Stimulated activated CD4-positive, alpha-beta T cell treated with anti-CD3 and anti-CD28 coated beads, Interleukin-4, amount 100 ng/mL, for 1 hour (primary cell): ENCODE results near the gene TBL1XR1.
A peak's percentile ranks its signal among the peaks of the same experiment; 100 is the strongest.

Experiments used
- DNase-seq: peaks from one replicate; pipeline ENCODE4 v3.0.0-alpha.2; 2020

TBL1XR1 gene

DNA sequence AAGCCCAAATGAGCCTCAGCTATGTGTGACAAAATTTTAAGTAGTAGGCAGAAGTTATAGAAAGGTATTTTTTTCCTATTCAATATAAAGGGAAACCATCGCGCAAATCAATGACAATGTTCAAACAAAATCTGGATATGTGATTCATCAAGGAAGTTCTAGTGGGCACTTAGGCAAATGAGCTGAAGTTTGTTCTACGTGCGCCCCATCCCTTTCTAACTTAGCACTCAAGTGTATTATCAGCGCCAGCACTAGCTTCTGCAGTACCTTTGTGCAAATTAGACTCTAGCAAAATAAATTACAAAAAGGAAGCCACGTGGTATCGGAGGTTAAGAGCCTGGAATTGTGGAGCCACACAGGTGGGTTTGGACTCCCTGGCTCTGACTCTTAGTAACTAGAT lies 91.1 kb downstream of the TBL1XR1 start:
- no peak for DNase-seq

DNA sequence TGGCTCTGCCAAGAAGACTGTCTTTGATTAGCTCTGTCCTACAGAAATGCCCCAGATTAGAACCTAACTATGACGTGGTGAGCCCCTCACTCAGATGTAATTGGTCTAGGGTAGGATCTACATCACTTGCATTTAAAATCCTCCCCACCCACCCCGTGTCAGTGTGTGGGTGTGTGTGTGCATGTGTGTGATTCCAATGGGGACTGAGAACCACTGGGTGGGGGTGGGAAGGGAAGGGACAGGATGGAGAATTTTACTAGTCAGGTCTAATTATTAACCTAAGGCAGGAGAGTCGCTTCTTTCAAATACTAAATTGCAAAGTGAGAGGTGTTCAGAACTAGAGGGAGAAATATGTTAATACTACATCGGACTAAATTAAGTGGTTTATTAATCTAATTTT lies 91.7 kb downstream of the TBL1XR1 start:
- DNase-seq, result no peak

DNA sequence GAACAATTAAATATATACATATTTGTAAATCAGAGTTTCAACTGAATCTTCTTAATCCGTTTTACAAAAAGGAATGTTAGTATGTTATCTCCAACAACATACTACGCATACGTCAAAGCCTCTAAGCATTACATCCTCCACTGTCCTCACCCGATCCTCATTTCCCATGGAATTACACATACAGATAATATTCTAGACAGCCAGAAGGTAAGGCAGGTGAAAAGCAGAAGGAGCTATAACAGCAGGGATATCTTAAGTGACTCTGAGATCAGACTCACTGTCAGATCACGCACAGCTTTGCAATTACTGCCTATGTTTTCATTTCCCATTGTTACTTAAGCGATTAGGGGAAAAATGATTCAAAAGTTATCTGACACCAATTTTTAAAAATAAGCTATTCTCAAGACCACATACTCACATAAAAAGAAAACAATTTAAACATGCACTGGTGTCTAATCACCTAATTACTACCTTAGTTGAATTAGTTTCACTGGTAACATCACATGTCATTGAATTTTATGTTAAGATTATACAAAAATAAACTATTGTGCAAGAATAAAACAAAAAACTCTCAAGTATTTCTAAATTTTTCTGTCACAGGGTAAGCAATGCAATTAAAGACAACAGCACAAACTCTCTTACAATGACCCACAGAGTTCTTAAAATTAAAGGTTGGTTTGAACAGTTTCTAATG lies 92.8 kb downstream of the TBL1XR1 start:
- no peak for DNase-seq

DNA sequence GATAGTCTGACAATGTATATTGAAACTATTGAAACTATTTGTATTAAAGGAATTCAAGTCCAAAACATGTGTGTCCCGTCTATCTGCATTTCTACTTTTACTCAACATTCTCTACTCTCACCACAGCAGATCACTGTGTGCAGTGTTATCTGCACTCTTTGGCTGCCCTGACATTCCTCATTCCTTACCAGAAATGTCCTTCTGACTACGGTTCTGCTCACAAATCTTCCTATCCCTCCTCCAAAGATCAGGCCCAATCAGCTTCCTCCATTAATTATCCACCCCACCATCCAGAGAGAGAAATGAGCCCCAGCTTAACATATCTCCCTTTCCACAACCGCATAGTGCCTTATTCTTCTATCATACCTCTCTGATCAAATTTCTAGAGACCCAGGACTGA lies 94.7 kb downstream of the TBL1XR1 start:
- no peak for DNase-seq

DNA sequence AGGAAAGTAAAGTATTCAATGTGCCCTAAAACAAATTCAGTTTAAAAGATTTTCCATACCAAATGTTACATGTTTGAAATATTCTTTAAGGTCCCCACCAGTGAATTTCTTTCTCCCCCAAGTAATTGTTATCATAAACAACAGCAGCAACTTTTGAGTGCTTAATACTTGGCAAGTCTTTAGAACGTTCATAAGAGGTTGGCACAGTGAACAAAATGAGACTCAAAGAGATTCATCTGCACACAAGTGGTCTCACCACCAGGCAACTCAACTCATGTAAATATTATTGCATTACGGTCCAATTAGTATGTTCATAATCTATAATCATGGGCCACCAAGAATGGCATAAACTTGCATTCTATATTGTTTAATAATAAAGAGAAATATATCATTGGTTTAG lies 98.7 kb downstream of the TBL1XR1 start:
- DNase-seq, result no peak

DNA sequence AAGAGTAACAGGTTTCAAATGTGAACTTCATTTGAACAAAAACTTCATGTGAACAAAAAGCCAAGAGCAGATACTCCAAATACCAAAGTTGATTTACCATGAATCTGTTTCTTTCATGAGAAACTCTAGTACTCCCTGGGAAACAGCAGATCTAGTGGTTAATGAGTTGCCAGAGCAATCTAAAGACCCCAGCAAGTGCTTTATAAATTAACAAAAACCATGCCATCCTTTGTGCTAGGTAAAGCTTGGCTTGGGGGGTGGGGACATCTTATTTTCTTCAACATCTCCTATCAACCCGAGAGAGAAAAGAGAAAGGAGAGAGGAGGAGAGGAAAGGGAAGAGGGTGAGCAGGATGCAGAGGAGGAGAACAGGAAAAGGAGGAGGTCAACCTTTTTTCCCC lies 100.7 kb downstream of the TBL1XR1 start:
- DNase-seq, result no peak

DNA sequence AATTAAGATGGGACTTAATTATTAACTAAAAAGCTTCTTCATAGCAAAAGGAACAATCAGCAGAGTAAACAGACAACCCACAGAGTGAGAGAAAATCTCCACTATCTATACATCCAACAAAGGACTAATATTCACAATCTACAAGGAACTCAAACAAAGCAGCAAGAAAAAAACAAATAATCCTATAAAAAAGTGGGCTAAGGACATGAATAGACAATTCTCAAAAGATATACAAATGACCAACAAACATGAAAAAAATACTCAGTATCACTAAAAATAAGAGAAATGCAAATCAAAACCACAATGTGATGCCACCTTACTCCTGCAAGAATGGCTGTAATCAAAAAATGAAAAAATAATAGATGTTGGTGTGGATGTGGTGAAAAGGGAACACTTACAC lies 103.3 kb downstream of the TBL1XR1 start:
- DNase-seq, result no peak

DNA sequence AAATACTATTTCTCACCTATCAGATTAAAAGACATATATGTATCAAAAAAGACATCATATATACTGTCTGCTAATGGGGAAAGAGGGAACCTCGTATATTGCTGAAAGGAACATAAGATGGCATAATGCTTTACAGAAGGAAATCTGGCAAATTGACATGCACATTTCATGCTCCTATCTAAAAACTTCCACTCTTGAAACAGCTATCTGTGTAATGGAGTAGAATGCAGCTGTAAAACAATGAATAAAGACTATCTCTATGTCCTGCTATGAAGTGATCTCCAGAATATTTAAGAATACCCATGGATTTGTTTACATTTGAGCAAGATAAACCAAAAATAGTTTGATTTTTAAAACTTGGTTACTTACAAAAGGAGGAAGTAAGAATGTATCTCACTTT lies 107.4 kb downstream of the TBL1XR1 start:
- no peak for DNase-seq

DNA sequence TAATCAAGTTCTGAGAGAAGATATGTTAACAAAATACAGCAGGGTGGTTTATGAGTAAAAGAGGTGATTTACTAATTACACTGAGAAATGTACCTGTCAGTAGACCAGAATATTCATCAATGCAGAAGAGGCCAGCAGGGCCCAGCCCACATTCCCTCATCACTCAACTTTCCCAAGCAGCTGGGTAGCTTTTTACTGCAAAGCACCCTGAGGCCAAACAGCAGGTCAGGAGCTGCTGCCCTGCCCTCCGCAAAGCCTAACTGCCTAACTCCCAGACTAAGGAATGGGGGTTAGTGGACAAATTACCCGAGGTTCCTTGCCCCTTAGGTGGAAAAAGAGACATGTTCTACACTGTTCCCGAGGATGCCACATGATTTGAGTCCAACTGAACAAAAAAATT lies 108.2 kb downstream of the TBL1XR1 start:
- DNase-seq, result no peak

DNA sequence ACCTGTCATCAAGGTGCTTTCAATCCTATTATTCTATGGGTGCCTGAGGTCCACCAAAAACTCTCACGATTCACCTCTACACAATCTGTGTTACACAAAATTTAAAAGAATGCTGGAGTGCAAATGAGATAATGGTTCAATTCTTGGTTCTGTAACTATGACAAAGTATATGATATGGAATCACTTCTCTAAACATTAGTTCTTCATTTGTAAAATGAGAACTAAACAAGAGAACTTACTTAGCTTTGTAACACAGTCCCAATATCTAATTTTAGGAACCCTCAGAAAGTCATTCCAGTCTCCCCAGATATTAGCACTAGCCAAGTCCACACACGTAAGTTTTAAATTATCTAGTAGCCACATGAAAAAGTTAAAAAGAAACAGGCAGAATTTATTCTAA lies 111.5 kb downstream of the TBL1XR1 start:
- DNase-seq, result no peak

DNA sequence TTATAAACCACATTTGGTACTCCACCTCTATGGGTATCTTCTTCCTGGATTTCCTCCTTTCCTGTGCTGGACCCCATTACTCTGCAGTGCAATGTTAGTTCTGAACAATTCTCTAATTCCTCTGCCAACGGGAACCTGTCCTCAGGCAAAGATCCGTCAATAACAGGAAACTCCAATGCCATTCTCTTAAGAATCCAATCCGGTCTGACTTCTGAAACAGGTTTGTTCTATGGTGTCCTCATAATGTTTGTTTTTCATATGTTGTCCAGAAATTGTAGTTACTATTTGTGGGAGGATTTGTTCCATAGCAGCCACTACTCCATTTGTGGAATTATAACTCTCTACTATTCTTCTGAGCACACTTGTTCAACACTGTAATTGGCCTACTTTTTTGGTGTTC lies 112.7 kb downstream of the TBL1XR1 start:
- DNase-seq, result no peak

DNA sequence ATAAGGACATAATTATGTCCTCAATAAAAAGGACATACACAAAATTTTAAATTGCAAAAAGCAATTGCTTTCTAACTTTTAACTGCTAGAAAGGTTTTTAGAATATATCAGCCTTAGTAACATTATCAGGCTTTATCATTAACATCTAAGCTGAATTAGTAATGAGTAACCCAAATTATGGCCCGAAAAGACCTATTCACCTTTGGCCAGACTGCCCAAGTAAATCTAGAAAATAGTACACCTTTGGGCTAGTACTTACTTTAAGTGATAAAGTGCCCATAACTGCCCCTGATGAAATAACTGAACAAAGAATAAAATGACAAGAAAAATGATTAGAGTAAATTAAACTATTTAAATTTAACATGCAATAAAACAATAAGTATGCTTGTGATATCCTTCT lies 117.2 kb downstream of the TBL1XR1 start:
- no peak for DNase-seq

DNA sequence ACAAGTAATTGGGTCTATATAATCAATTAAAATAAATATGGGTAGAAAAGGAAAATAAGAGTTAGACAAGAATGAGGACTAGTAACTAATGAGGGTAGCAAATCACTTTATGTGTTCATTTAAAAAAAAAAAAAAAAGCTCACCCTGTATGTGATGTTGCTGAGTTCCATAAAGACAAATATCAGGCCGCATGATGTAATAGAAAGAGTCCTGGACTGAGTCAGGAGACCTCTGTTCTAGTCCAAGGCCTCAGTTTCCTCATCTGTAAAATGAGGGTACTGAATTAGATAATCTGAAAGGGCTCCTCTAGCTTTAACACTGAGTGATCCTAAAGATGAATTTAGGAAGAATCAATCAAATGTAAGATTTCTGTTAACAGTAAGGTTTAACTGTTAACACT lies 117.6 kb downstream of the TBL1XR1 start:
- DNase-seq, result no peak

DNA sequence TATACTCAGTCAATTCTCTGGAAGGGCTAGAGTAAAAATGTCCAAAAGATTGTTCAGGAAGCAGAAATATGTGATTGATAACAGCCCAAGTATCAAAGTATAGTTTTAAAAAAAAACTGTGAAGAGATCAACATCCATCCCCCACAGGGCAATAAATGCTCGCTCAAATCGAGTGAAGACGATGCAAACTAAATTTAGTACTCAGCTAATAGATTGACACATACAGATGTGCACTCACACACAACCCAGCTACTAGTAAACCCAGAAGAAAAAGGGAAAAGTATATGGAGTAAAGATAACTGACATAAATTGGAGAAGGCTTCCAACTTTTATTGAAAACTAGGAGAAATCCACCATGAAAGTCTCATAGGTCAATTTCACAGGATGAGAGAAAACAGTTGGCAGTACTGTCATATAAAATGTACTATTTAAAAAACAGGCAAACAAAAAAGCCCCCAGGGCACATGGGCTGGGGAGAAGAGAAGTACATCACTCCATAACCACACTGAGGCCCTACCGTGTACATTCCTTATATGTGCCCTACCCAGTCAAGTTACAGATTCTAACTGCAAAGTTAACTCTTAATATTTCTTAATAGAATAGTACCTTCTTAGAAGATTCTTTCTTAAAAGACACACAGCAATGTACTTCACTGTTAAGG lies 125.7 kb downstream of the TBL1XR1 start:
- DNase-seq, result no peak

DNA sequence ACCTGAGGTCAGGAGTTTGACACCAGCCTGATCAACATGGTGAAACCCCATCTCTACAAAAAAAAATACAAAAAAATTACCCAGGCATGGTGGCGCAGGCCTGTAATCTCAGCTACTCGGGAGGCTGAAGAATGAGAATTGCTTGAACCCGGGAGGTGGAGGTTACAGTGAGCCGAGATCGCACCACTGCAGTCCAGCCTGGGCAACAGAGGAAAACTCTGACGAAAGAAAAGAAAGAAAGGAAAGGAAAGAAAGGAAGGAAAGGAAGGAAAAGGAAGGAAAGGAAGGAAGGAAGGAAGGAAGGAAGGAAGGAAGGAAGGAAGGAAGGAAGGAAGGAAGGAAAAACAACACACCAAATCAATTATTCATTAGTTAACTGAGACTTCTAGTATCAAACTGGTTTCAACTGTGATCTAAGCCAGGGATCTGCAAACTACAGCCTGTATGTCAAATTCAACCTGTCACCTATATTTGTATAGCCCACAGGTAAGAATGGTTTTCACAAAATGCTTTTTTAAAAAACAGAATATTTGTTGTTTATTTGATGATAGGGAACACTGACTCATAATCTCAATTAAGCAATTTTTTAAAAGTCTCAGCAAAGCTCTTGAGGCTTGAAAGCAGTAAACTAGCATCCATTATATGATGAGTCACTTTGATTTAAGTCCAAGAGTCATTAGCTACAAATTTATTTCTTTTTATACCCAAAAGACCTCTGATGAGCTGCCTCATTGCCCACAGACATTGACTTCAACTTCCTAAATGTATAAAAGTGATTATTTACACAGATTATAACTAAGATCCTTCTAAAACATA lies 127.6 kb downstream of the TBL1XR1 start:
- no peak for DNase-seq

DNA sequence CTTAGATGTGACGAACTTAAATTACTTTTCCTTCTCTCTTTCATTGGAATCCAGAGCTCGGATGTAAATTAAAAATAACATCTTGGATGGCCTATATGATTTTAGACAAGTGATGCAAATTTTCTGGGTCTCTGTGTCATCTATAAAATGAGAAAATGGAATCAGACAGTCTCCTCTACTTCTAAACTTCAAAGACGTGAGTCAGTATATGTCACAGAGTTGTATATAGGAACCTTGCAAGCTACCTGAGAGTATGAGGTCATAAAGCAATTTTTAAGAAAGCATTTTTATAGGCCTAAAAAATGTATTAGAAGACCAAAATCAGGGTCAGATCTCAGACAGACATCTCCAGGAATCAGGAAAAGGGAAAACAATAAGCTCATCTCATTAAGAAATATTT lies 128.3 kb downstream of the TBL1XR1 start:
- no peak for DNase-seq

DNA sequence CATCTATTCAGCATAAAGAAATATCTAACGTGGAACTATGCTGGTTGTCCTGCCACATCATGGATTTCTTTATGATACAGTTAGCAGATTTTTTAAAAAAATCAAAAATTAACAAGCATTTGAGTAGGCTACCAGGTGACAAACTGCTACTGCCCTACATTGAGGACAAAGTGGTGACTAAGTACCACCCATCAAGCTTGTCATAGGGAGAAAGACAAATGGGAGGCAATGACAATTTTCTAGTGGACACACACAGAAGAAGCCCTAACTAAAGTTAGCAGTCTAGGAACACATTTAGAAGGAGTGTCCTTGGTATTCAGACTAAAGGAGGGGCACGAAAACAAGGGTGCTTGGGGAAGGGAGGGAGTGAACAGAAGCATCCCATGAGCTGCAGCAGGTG lies 131.2 kb downstream of the TBL1XR1 start:
- no peak for DNase-seq

DNA sequence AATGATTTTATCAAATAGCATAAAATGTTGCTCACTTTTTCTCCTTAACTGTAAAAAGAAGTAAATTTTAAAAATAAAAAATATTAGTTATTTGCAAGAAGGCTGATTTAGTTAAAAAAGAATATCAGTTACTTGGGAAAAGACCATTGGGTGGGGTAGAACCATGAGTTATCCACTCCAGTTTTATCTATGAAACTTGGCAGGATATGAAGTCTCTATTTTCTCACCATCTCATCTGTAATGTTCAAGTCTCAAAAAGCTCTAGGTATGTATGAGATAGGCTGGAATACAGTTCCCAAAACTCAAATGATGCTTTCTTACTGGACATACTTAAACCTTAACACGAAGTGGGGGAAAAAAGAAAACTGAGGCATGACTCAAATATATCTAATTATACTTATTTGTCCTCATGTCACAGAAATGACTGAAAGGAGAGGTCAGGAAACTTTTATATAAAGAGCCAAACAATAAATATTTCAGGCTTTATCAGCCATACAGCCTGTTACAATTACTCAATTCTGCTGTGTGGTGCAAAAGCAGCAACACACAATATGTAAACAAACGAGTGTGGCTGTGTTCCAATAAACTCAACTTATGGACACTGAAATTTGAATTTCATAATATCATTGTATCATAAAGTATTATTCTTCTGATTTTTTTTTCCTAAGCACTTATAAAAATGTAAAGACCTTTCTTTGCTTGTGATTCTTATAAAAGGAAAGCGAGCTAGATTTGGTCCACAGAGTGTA lies 131.8 kb downstream of the TBL1XR1 start:
- DNase-seq, result no peak

DNA sequence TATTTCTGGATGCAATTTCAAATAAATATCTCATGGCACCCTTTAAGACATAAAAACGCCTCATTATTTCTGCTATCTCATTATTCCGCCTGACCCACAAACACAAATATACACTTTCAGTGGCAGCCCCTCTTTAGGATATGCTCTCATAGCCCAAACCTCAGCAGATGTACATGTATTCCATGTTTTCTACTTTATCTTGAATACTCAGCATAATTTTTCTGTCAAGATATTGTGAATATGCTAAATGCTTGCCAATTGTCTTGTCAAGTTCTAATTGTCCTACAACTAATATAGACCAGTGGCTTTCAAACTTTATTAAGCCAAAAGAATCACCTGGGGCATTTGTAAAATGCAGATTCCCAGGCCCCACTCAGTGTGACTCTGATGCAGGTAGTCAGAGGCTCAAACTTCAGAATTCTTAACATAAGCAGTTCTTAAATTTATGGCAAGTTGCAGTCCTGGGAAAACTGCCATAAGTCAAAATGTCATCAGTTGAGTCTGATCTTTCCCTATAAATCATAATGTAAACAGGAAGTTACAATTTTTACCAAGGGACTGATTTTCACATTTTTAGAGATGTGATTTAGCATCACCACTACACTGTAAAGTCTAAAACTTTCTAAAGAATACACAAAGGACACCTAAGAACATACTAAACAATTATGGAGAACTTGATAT lies 135.1 kb downstream of the TBL1XR1 start:
- no peak for DNase-seq

DNA sequence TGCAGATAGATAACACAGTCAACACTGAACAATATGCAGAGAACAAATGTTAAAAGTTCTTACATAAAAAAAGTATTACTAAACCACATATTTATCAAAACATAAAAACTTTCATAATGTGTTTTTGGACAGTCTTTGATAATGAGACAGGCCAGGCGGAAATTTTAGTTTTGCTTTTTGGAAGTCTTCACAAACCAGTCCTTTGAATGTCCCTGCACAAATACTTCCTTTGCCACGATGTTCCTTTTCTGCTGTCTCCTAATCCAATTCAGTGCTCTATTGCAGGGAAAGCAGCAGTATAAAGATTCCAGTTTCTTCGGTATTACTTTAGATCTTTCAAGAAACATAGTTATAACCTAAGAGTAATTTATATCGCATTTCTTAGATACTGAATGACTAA lies 135.9 kb downstream of the TBL1XR1 start:
- no peak for DNase-seq

DNA sequence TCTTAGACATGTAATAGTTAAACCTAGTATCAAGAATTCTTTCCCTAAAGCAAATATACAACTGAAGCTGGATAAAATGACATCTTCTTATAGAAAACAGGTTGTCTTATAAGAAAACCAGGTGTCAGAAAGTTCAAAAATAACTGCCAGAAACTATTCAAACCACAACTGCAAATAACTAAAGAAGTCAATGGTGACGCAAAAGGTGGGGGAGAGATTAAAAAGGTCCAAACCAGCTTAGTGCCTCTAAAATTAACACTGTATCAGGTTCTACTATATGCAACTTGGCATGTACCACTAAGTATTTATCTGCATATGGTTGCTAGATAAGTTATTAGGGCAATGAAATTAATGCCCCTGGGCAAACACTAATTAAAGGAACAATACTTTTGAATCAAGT lies 136.8 kb downstream of the TBL1XR1 start:
- DNase-seq, result no peak

DNA sequence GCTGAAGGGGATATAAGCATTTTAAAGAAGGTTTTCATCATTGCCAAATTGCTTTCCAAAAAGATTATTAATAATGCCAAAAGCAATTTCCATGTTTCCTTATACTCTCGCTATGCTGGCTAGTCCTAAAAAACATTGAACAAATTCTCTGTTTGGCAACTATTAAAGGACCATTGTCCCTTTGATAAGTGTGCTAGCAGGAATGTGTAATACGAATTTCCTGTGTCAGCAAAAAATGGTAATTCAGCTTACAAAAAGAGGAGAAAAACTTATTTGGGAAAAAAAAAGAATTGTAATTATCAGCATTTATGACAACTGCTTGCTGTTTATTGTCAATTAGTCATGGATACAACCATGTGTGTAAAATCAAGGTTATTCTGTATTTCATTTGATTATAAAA lies 138.6 kb downstream of the TBL1XR1 start:
- DNase-seq, result no peak

DNA sequence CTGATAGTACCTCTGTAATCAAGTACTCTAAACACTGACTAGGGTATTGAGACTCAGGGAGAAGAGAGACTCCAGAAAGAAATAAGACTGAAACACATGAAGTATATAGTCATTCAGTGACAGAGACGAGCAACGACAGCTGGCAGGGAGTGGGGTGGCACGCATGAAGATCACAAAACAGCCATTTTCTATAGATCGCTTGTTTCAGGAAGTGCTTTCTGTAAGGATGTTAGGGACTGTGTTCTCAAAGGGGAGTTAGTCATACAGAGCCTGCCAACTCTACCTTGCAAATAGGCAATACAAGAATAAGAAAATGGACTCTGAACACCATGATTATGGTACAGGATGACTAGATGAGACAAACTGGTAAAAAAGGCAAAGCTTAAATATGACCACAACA lies 139.5 kb downstream of the TBL1XR1 start:
- peak; percentile 47 for DNase-seq
